HEK293 (cell line): Measurements from ENCODE around the gene PTPN18.

Source experiments
- CTCF ChIA-PET: fragments of 350-600 bp; formaldehyde crosslinking; extraction: SDS; loops from one replicate; lab custom pipeline; 2021; ENCODE audit warnings: antibody characterized with exemption; lab: Yijun Ruan, JAX
- POLR2A ChIA-PET: fragments of 300-600 bp; formaldehyde crosslinking; extraction: SDS; loops from one replicate; lab custom pipeline; 2020; ENCODE audit warnings: antibody characterized with exemption, inconsistent platforms; lab: Yijun Ruan, JAX
- H3K27ac ChIP-seq: fragments of 200-500 bp; sonication (Bioruptor generic); 2 replicates; pipeline ENCODE4 v1.5.1; 2014; ENCODE audit warnings: low read depth, low read length, control low read depth, inconsistent platforms; ENCODE audit errors: extremely low read depth
- H3K36me3 ChIP-seq, 2 experiments: fragments of 200-500 bp in 1 of 2; sonication (Bioruptor generic) in 1 of 2; 1 replicate in 1 of 2; 2 replicates in 1 of 2; pipeline ENCODE4 v1.5.1; 2014 to 2017; ENCODE audit warnings: inconsistent platforms in 2 of 2, low read length in 2 of 2; ENCODE audit not compliant: control insufficient read depth in 2 of 2, insufficient read depth in 1 of 2
- H3K4me1 ChIP-seq: fragments of 200-500 bp; sonication (Bioruptor generic); 2 replicates; pipeline ENCODE4 v1.5.1; 2014; ENCODE audit warnings: mild to moderate bottlenecking, low read length, inconsistent platforms; ENCODE audit not compliant: control insufficient read depth, insufficient read depth
- H3K4me3 ChIP-seq: 2 replicates; pipeline ENCODE4 v1.5.1; 2011; ENCODE audit warnings: low read depth, mild to moderate bottlenecking, control low read depth, low read length, moderate library complexity
- H3K9me3 ChIP-seq: fragments of 200-500 bp; sonication (Bioruptor generic); 2 replicates; pipeline ENCODE4 v1.5.1; 2014; ENCODE audit warnings: low read depth, low read length, inconsistent platforms; ENCODE audit not compliant: control insufficient read depth, insufficient read depth
- KLF1 ChIP-seq: fragments of 450-650 bp; formaldehyde crosslinking; IDR thresholded peaks from 2 replicates; pipeline ENCODE4 v1.5.1; 2016; ENCODE audit warnings: missing biosample characterization, missing genetic modification characterization
- MZF1 ChIP-seq: fragments of 450-650 bp; formaldehyde crosslinking; IDR thresholded peaks from 2 replicates; pipeline ENCODE4 v1.5.1; 2017; ENCODE audit warnings: missing biosample characterization, missing genetic modification characterization, borderline replicate concordance
- PRDM1 ChIP-seq: fragments of 450-650 bp; formaldehyde crosslinking; IDR thresholded peaks from 2 replicates; pipeline ENCODE4; 2016; ENCODE audit warnings: missing biosample characterization, missing genetic modification characterization
- SCRT2 ChIP-seq: fragments of 450-650 bp; formaldehyde crosslinking; IDR thresholded peaks from 2 replicates; pipeline ENCODE4 v1.5.1; 2016; ENCODE audit warnings: missing biosample characterization, missing genetic modification characterization
- ZBTB20 ChIP-seq: fragments of 450-650 bp; formaldehyde crosslinking; IDR thresholded peaks from 2 replicates; pipeline ENCODE4 v1.5.1; 2016; ENCODE audit warnings: missing biosample characterization, missing genetic modification characterization
- ZBTB48 ChIP-seq: fragments of 450-650 bp; formaldehyde crosslinking; IDR thresholded peaks from 2 replicates; pipeline ENCODE4 v1.5.1; 2016; ENCODE audit warnings: missing biosample characterization, missing genetic modification characterization
- ZEB2 ChIP-seq: fragments of 450-650 bp; formaldehyde crosslinking; IDR thresholded peaks from 2 replicates; pipeline ENCODE4 v1.5.1; 2016; ENCODE audit warnings: missing biosample characterization, missing genetic modification characterization
- ZNF10 ChIP-seq: fragments of 450-650 bp; formaldehyde crosslinking; IDR thresholded peaks from 2 replicates; pipeline ENCODE4 v1.5.1; 2017; ENCODE audit warnings: missing biosample characterization, missing genetic modification characterization
- ZNF169 ChIP-seq: fragments of 450-650 bp; formaldehyde crosslinking; IDR thresholded peaks from 2 replicates; pipeline ENCODE4 v1.5.1; 2016; ENCODE audit warnings: missing biosample characterization, missing genetic modification characterization
- ZNF335 ChIP-seq: fragments of 450-650 bp; formaldehyde crosslinking; conservative IDR thresholded peaks from 2 replicates; pipeline ENCODE4 v1.5.1; 2016; ENCODE audit warnings: missing biosample characterization, missing genetic modification characterization
- ZNF596 ChIP-seq: fragments of 450-650 bp; IDR thresholded peaks from 2 replicates; pipeline ENCODE4 v1.5.0; 2018; ENCODE audit warnings: missing biosample characterization, mild to moderate bottlenecking, missing genetic modification characterization, moderate library complexity
- ZNF600 ChIP-seq: fragments of 450-650 bp; formaldehyde crosslinking; IDR thresholded peaks from 2 replicates; pipeline ENCODE4 v1.5.1; 2016; ENCODE audit warnings: missing biosample characterization, missing genetic modification characterization
- ZNF76 ChIP-seq: fragments of 450-650 bp; formaldehyde crosslinking; IDR thresholded peaks from 2 replicates; pipeline ENCODE4; 2016; ENCODE audit warnings: low read depth, missing biosample characterization, missing genetic modification characterization, borderline replicate concordance
- ZNF777 ChIP-seq: fragments of 450-650 bp; formaldehyde crosslinking; IDR thresholded peaks from 2 replicates; pipeline ENCODE4 v1.5.1; 2017; ENCODE audit warnings: missing biosample characterization, missing genetic modification characterization, borderline replicate concordance
- TF ChIP-seq, protein P1 (sequence below): fragments of 450-650 bp; formaldehyde crosslinking; IDR thresholded peaks from 2 replicates; pipeline ENCODE4 v1.5.1; 2016; ENCODE audit warnings: missing biosample characterization, missing genetic modification characterization
- TF ChIP-seq, protein P2 (sequence below): fragments of 450-650 bp; formaldehyde crosslinking; IDR thresholded peaks from 2 replicates; pipeline ENCODE4 v1.5.1; 2017; ENCODE audit warnings: missing biosample characterization, missing genetic modification characterization
- TF ChIP-seq, protein P3 (sequence below): fragments of 450-650 bp; formaldehyde crosslinking; IDR thresholded peaks from 2 replicates; pipeline ENCODE4 v1.5.1; 2017; ENCODE audit warnings: missing biosample characterization, missing genetic modification characterization
- TF ChIP-seq, protein P4 (sequence below): fragments of 450-650 bp; formaldehyde crosslinking; IDR thresholded peaks from 2 replicates; pipeline ENCODE4 v1.5.1; 2016; ENCODE audit warnings: missing biosample characterization, missing genetic modification characterization, low read depth
- TF ChIP-seq, protein P5 (sequence below): fragments of 450-650 bp; IDR thresholded peaks from 2 replicates; pipeline ENCODE4 v1.5.1; 2018; ENCODE audit warnings: missing biosample characterization, mild to moderate bottlenecking, missing genetic modification characterization
- TF ChIP-seq, protein P6 (sequence below): fragments of 450-650 bp; formaldehyde crosslinking; conservative IDR thresholded peaks from 2 replicates; pipeline ENCODE4 v1.5.1; 2016; ENCODE audit warnings: low read depth, missing biosample characterization, missing genetic modification characterization

PTPN18 gene

DNA sequence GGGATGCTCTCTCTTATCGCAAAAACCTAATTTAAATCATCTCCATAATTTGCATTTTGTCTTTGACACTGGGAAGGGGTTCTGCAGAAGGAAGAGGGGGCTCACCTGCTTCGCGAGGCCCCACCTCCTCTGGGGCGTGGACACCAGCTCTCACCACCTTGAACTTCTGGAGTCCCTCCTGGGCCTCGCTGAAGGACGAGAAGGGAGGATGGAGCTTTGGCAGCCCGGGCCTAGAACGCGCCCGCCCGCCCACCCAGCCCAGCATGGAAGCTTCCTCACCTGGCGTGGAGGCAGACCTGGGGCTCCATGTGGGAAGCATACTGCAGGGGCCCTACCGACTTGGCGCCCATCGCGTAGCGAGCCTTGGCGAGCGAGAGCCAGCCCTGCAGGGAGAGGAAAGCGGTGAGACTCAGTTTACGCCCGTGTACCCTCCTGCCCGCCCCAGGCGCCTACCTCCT, 14.3 kb upstream of the PTPN18 start:
- CTCF ChIA-PET = interaction anchor here (0.6 to 2.2 kb wide), 3 partner anchors 9 to 536 kb away, joined by 3 to 16 read pairs (median 4); no protein-coding TSS in a partner anchor
- Histone ChIP-seq H3K4me3 (peak overlapping the region; percentile 67), H3K9me3 (no peaks in the 10 kb centered on the region), H3K27ac (0 out of 2 replicates have a peak overlapping the region, but pooled peaks have one; percentile 40), H3K36me3 (peaks cover under 1 to 50% of the 10 kb centered on the region in 2 experiments; a peak in 2 of 3 replicates), H3K4me1 (no peaks in the 10 kb centered on the region)
- POLR2A ChIA-PET = interaction anchor here (0.9 to 3.0 kb wide), 6 partner anchors 9 to 1148 kb away, joined by 3 to 25 read pairs (median 8); partner anchors contain the start of genes PTPN18 and SMPD4
- no peak for TF ChIP-seq ZNF777 (tag by site-specific recombination)
- TF ChIP-seq ZNF169 = no peak
- TF ChIP-seq, protein P1, sequence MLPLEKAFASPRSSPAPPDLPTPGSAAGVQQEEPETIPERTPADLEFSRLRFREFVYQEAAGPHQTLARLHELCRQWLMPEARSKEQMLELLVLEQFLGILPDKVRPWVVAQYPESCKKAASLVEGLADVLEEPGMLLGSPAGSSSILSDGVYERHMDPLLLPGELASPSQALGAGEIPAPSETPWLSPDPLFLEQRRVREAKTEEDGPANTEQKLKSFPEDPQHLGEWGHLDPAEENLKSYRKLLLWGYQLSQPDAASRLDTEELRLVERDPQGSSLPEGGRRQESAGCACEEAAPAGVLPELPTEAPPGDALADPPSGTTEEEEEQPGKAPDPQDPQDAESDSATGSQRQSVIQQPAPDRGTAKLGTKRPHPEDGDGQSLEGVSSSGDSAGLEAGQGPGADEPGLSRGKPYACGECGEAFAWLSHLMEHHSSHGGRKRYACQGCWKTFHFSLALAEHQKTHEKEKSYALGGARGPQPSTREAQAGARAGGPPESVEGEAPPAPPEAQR (tag by site-specific recombination) = no peak
- TF ChIP-seq ZNF596 (tag by site-specific recombination) = no peak
- TF ChIP-seq KLF1 (tag by site-specific recombination) = no peak
- TF ChIP-seq, protein P2, sequence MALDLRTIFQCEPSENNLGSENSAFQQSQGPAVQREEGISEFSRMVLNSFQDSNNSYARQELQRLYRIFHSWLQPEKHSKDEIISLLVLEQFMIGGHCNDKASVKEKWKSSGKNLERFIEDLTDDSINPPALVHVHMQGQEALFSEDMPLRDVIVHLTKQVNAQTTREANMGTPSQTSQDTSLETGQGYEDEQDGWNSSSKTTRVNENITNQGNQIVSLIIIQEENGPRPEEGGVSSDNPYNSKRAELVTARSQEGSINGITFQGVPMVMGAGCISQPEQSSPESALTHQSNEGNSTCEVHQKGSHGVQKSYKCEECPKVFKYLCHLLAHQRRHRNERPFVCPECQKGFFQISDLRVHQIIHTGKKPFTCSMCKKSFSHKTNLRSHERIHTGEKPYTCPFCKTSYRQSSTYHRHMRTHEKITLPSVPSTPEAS (tag by site-specific recombination) = no peak
- TF ChIP-seq ZNF76 = no peak
- TF ChIP-seq, protein P3, sequence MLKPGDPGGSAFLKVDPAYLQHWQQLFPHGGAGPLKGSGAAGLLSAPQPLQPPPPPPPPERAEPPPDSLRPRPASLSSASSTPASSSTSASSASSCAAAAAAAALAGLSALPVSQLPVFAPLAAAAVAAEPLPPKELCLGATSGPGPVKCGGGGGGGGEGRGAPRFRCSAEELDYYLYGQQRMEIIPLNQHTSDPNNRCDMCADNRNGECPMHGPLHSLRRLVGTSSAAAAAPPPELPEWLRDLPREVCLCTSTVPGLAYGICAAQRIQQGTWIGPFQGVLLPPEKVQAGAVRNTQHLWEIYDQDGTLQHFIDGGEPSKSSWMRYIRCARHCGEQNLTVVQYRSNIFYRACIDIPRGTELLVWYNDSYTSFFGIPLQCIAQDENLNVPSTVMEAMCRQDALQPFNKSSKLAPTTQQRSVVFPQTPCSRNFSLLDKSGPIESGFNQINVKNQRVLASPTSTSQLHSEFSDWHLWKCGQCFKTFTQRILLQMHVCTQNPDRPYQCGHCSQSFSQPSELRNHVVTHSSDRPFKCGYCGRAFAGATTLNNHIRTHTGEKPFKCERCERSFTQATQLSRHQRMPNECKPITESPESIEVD (tag by site-specific recombination) = no peak
- no peak for TF ChIP-seq SCRT2 (tag by site-specific recombination)
- no peak for TF ChIP-seq PRDM1 (tag by site-specific recombination)
- TF ChIP-seq ZEB2 = no peak

DNA sequence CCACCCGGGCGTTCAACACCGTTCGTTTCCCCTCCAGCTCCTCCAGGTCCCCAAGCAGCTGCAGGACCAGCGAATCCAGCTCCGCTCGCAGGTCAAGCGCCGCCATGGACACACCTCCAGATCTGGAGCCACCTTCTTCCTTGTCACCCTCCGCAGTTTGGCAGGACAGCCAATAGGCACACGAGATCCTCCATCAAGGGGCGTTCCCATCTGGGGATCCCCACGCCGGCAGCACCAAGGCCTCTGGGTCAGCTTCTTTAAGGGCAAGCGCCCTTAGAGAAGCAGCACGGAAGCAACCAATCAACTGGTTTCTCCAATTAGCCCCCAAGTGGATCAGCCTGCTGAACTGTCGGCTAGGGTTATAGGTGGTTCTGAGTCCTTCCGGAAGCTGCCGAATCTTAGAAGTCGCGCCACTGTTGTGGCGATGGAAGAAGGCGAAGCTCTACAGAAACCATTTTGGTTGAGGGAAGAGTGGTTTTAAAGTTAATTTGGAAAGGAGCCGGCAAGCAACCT, 13.8 kb upstream of the PTPN18 start:
- CTCF ChIA-PET = interaction anchor here (0.6 to 2.2 kb wide), 5 partner anchors 9 to 535 kb away, joined by 3 to 16 read pairs (median 5); partner anchors contain the start of genes MZT2B and SMPD4
- TF ChIP-seq, protein P4, sequence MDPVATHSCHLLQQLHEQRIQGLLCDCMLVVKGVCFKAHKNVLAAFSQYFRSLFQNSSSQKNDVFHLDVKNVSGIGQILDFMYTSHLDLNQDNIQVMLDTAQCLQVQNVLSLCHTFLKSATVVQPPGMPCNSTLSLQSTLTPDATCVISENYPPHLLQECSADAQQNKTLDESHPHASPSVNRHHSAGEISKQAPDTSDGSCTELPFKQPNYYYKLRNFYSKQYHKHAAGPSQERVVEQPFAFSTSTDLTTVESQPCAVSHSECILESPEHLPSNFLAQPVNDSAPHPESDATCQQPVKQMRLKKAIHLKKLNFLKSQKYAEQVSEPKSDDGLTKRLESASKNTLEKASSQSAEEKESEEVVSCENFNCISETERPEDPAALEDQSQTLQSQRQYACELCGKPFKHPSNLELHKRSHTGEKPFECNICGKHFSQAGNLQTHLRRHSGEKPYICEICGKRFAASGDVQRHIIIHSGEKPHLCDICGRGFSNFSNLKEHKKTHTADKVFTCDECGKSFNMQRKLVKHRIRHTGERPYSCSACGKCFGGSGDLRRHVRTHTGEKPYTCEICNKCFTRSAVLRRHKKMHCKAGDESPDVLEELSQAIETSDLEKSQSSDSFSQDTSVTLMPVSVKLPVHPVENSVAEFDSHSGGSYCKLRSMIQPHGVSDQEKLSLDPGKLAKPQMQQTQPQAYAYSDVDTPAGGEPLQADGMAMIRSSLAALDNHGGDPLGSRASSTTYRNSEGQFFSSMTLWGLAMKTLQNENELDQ = no peak
- TF ChIP-seq, protein P5, sequence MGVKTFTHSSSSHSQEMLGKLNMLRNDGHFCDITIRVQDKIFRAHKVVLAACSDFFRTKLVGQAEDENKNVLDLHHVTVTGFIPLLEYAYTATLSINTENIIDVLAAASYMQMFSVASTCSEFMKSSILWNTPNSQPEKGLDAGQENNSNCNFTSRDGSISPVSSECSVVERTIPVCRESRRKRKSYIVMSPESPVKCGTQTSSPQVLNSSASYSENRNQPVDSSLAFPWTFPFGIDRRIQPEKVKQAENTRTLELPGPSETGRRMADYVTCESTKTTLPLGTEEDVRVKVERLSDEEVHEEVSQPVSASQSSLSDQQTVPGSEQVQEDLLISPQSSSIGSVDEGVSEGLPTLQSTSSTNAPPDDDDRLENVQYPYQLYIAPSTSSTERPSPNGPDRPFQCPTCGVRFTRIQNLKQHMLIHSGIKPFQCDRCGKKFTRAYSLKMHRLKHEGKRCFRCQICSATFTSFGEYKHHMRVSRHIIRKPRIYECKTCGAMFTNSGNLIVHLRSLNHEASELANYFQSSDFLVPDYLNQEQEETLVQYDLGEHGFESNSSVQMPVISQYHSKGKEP = no peak
- peak; percentile 53; the same call in 1 of the 2 replicates for TF ChIP-seq ZBTB48
- peak; percentile 88 for TF ChIP-seq ZBTB20 (tag by site-specific recombination)
- TF ChIP-seq MZF1 (tag by site-specific recombination) = peak; percentile 52; the same call in 1 of the 2 replicates
- TF ChIP-seq, protein P6, sequence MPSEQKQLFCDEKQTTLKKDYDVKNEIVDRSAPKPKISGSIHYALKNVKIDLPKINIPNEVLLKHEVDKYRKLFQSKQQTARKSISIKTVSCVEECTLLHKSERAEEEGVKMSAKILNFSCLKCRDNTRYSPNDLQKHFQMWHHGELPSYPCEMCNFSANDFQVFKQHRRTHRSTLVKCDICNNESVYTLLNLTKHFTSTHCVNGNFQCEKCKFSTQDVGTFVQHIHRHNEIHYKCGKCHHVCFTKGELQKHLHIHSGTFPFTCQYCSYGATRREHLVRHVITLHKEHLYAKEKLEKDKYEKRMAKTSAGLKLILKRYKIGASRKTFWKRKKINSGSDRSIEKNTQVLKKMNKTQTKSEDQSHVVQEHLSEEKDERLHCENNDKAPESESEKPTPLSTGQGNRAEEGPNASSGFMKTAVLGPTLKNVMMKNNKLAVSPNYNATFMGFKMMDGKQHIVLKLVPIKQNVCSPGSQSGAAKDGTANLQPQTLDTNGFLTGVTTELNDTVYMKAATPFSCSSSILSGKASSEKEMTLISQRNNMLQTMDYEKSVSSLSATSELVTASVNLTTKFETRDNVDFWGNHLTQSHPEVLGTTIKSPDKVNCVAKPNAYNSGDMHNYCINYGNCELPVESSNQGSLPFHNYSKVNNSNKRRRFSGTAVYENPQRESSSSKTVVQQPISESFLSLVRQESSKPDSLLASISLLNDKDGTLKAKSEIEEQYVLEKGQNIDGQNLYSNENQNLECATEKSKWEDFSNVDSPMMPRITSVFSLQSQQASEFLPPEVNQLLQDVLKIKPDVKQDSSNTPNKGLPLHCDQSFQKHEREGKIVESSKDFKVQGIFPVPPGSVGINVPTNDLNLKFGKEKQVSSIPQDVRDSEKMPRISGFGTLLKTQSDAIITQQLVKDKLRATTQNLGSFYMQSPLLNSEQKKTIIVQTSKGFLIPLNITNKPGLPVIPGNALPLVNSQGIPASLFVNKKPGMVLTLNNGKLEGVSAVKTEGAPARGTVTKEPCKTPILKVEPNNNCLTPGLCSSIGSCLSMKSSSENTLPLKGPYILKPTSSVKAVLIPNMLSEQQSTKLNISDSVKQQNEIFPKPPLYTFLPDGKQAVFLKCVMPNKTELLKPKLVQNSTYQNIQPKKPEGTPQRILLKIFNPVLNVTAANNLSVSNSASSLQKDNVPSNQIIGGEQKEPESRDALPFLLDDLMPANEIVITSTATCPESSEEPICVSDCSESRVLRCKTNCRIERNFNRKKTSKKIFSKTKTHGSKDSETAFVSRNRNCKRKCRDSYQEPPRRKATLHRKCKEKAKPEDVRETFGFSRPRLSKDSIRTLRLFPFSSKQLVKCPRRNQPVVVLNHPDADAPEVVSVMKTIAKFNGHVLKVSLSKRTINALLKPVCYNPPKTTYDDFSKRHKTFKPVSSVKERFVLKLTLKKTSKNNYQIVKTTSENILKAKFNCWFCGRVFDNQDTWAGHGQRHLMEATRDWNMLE (tag by site-specific recombination) = 0 out of 2 replicates have a peak, but pooled peaks have one; percentile 14
- TF ChIP-seq ZNF600 = peak; percentile 48
- TF ChIP-seq ZNF335 (tag by site-specific recombination) = peak; percentile 81
- 0 out of 2 replicates have a peak, but pooled peaks have one; percentile 60 for TF ChIP-seq ZNF10 (tag by site-specific recombination)

More for the DNA sequence above, 13.8 kb upstream of the PTPN18 start:
- POLR2A ChIA-PET = interaction anchor here (0.8 to 3.0 kb wide), 9 partner anchors 9 to 1148 kb away, joined by 3 to 25 read pairs (median 6); partner anchors contain the start of genes PTPN18 and SMPD4
- peak overlapping the region; percentile 67 for H3K4me3 ChIP-seq
- peaks cover 6 to 55% of the 10 kb centered on the region in 2 experiments; a peak in 2 of 3 replicates for H3K36me3 ChIP-seq
- peak overlapping the region; percentile 40; the same call in 1 of the 2 replicates for H3K27ac ChIP-seq
- H3K9me3 ChIP-seq = no peaks in the 10 kb centered on the region
- H3K4me1 ChIP-seq = no peaks in the 10 kb centered on the region
